HG02759 (cell line): ENCODE data around the gene C19orf44.
"Not testable (repeated sequence)": the region's sequence is repeated elsewhere in the genome, so short reads cannot be mapped to it uniquely, and the experiment has no call there.

Experiments used
- ATAC-seq: cut with Tn5 transposase; IDR thresholded peaks from one replicate; pipeline ENCODE4 v1.9.1; 2021; ENCODE audit warnings: mild to moderate bottlenecking, moderate library complexity; ENCODE audit not compliant: unreplicated experiment

Gene C19orf44

DNA sequence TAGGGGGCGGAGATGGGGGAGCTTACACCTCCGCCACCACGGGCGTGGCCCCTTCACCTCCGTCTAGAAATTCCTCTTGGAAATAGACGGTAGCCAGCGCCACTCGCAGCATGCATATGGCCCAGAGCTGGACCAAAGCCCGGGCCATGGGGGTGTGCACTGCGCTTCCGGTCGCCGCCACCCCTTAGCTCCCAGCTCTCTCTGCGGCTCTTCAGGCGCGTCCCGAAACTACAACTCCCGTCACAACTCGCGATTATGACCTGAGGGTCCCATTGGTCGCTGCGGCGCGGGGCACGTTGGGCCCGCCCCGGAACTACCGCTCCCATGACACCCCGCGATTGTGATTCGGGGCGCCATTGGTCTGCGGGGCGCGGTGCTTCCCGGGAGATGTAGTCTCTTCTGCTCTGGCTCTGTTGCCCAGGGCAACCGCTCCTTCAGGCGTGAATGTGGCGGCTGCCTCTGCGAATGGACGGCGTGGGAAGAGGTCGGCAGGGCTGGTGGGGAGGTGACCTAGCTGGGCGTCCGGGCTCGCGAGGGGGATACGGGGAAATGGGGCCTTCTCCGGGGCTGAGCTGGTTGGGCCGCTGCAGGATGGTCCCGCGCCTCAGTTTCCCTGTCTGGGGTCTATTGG, at the start of gene C19orf44, which contains the start of gene CALR3:
TSS of gene C19orf44 (plus strand) at position 413 of the 631 bp plus-strand sequence. CDS start 4,399 bp downstream, outside the sequence.
TSS of gene CALR3 (minus strand) at position 186 of the 631 bp plus-strand sequence. CDS start at position 148, 38 bp downstream.
- ATAC-seq, result peak; percentile 96

DNA sequence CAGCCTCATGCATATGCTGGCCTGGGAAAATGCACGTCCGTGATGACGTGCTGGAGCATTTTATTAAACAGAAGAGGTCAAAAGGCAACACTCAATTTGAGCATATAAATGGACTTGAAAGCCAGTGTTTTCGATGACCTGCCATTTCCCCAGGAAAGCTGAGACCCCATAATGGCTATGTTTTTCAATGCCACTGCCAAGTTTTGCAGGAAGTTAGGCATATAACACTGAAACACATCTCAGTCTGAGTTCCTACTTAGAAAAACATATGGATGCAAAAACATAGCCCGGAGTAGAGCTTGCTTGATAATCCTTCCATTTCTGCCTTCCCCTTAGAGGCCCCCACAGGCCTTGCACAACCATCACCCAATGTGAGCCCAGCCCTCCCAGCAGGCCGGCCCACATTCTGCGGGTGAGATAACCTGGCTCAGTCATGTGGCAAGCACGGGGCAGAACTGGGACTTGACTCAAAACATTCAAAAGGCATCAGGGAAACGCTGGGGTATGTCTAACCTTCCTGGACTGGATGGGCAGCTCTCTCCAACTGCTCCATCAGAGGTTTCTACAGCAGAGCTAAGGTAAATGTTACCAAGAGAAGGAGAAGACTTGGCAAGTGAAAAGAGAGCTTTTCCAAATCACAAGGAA, 49.3 kb upstream of the C19orf44 start:
- peak; percentile 38 for ATAC-seq

GRCh38 chr19:16448872-16449271, 47.3 kb upstream of the C19orf44 start:
- not testable (repeated sequence) for ATAC-seq

GRCh38 chr19:16449330-16449961, 46.7 kb upstream of the C19orf44 start:
- ATAC-seq, result peak; percentile 41

GRCh38 chr19:16452325-16452724, 43.9 kb upstream of the C19orf44 start:
- no peak for ATAC-seq

DNA sequence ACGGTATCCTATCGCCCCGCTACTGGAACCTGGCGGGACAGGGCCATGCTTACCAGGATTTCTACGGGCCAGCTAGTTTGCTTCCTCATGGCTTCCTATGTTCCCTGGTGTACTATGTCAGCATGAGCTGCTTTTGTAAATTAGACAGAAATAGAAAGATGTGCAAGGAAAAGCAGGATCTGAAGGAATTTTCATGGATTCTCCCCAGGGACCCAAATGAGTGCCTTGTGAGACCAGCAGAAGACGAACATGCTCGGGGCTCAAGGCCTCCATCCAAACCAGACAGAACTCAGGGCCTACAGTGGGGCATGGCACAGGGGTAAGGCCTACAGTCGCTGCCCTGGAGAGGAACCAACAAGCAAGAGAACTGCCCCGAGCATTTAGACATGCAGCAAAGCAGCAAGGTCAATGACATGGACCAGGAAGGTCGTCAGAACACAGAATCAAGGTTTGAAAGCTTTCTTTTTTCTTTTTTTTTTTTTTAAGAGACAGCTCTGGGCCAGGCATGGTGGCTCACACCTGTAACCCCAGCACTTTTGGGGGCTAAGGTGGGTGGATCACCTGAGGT, 41.8 kb upstream of the C19orf44 start:
- no peak for ATAC-seq

DNA sequence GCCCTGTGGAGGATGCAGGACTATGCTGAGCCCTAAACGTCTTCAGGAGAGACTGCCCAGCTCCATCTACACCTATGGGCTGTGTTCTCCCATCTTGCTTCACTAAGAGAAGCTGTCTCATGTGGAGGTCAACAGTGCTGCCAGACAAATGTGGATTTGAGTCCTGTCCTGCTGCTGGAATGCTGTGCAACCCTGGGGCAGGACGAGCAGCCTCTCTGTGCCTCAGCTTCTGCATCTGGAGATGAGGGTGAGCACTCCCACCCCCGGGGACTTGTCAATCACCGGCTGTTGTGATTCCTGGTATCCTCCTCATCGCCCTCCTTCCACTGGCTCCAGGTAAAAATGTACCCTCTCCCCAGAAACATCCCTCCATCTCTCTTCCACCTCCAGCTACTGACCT, 40.7 kb upstream of the C19orf44 start:
- no peak for ATAC-seq

DNA sequence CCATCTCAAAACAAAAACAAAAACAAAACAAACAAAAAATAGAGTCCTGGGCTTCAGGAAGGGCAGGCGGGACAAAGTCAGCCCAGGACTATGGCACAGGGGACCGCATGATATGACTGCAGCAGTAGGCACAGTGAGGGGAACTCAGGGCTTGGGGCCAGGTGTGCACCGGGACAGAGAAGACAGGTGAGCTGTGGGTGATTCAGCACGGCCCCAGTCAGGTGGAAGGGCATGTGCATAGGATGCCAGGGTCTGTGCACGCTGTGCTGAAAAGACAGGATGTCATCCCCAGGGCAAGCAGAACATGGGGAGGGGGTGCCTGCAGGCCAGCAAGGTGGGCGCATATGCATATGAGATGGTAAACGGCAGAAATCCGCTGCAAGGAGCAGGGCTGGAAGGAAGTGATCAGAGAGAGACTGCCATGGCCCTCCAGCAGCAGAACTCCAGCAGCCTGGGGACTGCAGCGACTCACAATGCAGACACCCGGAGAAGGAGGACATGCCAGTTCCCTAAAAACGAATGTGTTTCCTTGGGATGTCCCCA, 39.5 kb upstream of the C19orf44 start:
- no peak for ATAC-seq

DNA sequence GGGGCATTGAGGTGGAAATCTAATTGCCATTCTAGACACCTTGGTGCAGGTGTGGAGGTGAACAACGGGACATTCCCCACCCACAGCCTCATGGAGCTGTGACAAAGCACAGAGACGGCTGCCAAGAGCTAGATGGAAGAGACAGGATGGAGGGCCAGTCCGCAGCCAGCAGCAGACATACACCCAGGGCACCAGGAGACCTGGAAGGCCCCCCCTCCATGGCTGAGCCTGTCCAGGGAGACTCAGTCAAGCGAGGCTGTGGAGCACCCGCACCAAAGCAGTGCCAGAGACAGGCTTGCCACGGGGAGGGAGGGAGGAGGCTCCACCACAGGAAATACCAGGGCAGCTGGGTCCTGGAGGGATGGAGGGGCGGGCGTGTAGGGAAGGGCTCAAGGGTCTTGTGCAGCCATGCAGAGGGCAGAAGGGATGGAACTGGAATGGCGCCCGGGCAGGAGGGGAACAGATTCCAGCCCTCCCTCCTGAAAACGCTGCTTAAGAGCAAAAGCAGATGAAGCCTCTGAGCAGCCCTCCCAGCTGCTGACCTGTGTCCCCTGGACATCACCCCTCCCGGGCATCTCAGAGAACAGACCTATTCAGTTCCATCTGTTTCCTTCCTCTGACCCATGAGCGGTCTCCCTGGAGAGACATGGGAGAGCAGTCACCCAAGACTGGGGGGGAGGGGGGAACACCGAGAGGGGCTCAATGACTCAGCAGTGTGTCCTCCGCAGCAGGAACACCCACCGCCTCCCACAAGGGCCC, 38.8 kb upstream of the C19orf44 start:
- ATAC-seq, result no peak

- ATAC-seq, result no peak
These were observed 38.3 kb upstream of the C19orf44 start for GRCh38 chr19:16457954-16458331.

DNA sequence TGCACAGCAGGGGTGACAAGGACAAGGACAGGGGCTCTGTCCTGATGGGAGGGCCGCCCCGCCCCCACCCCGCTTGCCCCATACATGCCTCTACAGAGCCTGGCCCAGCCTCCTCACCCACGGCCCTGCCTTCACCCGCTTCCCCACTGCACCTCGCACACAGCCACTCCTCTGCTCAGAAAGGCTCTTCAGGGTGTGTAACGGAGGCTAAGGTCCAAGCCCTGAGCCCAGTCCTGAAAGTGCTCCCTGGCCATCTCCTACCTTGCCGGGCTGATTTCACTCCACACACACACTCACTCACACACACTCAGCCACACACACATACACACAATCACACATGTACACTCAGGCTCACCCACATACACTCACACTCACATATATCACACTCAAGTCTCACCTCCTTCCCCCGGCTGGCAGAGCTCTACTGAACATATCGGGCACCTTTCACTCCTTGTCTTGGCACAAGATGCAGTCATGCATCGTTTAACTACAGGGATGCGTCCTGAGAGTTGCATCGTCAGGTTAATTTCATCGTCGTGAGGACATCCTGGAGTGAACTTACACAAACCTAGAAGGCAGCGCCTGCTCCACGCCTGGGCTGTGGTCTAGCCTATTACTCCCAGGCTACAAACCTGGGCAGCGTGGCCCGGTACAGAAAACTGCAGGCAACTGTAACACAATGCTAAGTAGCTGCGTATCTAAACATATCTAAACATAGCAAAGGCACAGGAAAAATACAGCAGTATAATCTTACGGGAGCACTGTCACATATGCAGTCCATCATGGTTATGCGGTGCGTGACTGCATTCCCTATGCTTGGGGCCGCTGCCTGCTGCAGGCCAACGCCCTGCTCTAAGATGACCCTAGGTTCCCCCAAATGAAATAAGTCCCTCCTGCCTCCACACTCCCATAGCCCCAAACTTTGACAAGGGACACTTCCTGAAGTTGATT, 37.5 kb upstream of the C19orf44 start:
- ATAC-seq, result no peak

- ATAC-seq, result no peak
These were observed 36.5 kb upstream of the C19orf44 start for GRCh38 chr19:16459680-16460079.

GRCh38 chr19:16460454-16460853, 35.7 kb upstream of the C19orf44 start:
- ATAC-seq, result no peak

DNA sequence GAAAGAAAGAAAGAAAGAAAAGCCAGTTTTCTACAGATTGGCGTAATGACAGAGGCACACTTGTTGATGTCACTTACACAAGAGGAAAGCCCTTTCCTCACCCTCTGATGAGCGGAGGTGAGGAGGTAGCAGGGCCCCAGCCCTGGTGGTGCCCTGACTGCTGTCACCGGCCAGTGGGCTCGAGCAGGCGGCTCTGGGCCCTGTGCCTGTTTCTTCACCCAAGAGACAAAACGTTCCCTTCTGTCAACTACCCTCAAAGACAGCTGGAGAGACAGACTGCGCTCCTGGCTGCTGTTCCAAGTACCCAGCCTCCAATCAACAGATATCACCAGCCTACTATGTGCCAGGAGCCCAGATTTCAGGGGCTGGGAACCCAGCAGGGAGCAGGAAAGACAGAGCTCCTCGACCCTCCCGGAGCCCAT, 34.6 kb upstream of the C19orf44 start:
- no peak for ATAC-seq

- ATAC-seq, result no peak
These were observed 33.4 kb upstream of the C19orf44 start for GRCh38 chr19:16462757-16463250.

- no peak for ATAC-seq
These were observed 32.7 kb upstream of the C19orf44 start for GRCh38 chr19:16463341-16463990.

DNA sequence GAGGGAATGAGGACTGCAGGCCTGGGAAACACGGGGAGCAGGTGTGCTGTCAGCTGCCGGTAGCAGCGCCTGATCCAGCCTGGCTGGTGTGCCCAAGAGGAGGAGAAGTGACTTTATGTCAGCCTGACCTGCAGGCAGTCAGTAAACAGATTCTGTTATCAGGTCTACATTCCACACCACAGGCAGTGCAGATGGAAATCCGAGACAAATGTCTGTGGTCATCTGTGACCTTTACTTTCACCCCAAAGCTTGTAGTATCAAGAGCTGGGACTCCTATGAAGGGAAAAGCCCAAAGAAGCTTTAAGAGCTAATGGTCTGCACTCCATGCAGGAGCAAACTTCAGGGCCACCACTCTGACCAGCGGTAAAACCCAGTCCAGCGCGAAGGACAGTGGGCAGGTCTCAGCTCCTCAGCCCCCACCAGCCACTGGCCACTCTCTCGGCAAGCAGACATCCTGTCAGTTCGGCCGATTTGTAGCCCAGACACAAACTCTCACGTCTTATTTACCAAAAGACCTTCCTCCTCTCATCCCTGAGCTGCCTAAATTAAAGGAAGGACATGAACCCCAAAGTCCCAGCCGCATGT, 32.1 kb upstream of the C19orf44 start:
- ATAC-seq, result no peak

DNA sequence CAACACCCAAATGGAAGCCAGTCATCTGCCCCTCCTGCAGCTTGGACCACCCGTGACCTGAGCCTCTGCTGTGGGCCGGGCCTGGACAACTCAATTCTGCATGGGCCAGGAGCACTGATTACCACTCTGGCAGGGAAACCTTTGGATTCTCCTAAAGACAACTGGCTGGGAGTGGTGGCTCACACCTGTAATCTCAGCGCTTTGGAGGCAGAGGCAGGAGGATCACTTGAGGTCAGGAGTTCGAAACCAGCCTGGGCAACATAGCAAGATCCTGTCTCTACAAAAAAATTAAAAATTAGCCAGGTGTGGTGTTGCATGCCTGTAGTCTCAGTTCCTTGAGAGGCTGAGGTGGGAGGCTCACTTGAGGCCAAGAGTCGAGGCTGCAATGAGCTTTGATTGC, 31.0 kb upstream of the C19orf44 start:
- ATAC-seq, result no peak
